Activated CD8-positive, alpha-beta memory T cell treated with anti-CD3 and anti-CD28 coated beads for 24 hours (primary cell): ENCODE results near the gene EEF1G.
A peak's percentile ranks its signal among the peaks of the same experiment; 100 is the strongest.
"Not testable (repeated sequence)": the region's sequence is repeated elsewhere in the genome, so short reads cannot be mapped to it uniquely, and the experiment has no call there.

ENCODE experiments used
- DNase-seq: peaks from one replicate; pipeline ENCODE4 v3.0.0-alpha.2; 2020

Gene EEF1G

GRCh38 chr11:62553080-62553838, 20.4 kb downstream of the EEF1G start:
- DNase-seq = no peak

- DNase-seq = no peak
These were observed 21.1 kb downstream of the EEF1G start for GRCh38 chr11:62552485-62553079.

GRCh38 chr11:62550478-62550877, 23.2 kb downstream of the EEF1G start:
- DNase-seq = not testable (repeated sequence)

DNA sequence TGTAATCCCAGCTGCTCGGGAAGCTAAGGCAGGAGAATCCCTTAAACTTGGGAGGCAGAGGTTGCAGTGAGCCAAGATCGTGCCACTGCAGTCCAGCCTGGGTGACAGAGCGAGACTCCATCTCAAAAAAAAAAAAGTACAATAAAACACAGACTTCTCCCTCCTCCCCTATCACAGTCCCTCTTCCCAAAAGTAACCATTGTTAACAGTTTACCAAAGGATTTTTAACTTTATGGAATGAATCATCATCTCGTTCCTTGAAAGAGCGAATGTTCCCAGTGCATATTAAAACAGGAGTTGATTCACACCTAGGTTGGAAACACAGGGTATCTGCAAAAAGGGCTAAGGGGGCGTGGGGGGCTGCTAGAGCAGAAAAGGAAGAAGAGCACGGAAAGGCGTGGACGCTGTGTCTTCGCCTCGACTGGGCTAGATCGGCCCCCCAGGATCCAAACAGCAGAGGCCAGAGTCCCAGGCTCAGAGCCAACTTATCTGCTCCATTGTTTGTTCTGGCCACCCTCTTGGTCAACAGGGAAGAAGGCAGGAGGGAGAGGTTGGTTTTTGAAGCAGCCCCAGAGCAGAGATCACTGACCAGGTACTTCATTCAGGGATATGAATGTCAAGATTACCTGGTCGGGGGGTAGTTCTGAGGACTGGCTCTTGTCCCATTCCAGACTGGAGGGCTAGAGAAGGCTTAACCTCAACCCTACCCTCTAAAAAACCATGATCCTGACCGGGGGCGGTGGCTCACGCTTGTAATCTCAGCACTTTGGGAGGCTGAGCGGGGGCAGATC, 25.0 kb downstream of the EEF1G start:
- DNase-seq = no peak

- DNase-seq = no peak
These were observed 25.9 kb downstream of the EEF1G start for GRCh38 chr11:62547691-62548281.

- DNase-seq = no peak
These were observed 26.6 kb downstream of the EEF1G start for GRCh38 chr11:62546929-62547625.

- DNase-seq = peak; percentile 84
These were observed 27.3 kb downstream of the EEF1G start, which contains the start of gene AHNAK for GRCh38 chr11:62546244-62546928. TSS of gene AHNAK (minus strand) at chr11:62546806. CDS start at chr11:62536098, 10,708 bp downstream.

DNA sequence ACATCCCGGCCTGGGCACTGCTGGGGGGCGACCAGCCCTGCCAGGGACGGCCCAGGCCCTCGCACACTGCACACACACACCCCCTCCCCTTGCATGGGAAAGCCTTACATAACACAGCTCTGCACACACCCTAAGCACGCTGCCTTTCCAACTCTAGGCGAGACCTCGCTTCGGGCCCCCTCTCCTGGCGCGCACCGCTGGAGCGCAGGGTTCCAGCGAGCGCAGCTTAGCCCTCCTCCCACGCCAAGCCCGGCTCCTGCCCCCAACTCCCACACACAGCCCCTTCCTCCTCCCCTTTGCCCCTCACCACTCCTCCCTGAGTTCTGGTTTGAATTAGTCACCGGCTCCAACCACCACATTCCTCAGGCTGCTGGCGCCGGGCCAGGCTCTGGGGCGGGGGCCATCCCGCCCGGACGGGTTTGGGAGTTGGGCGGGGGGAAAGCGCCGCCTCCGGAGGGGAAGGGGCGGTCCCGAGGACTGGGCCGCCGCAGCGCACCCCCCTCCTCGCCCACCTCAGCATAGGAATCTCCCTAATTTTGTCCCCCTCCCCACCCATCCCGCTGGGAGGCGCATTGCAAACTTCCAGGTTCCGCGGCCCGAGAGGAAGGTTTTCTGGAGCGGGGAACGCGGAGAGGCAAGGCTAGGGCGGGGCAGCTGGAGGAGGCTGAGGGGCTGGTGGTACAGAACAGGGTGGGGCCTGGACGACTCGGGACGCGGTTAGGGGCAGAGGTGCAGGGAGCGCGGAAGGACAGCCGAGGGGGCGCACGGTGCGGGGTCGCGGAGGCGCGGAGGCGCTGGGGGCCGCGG, 28.1 kb downstream of the EEF1G start:
- peak; percentile 79 for DNase-seq

DNA sequence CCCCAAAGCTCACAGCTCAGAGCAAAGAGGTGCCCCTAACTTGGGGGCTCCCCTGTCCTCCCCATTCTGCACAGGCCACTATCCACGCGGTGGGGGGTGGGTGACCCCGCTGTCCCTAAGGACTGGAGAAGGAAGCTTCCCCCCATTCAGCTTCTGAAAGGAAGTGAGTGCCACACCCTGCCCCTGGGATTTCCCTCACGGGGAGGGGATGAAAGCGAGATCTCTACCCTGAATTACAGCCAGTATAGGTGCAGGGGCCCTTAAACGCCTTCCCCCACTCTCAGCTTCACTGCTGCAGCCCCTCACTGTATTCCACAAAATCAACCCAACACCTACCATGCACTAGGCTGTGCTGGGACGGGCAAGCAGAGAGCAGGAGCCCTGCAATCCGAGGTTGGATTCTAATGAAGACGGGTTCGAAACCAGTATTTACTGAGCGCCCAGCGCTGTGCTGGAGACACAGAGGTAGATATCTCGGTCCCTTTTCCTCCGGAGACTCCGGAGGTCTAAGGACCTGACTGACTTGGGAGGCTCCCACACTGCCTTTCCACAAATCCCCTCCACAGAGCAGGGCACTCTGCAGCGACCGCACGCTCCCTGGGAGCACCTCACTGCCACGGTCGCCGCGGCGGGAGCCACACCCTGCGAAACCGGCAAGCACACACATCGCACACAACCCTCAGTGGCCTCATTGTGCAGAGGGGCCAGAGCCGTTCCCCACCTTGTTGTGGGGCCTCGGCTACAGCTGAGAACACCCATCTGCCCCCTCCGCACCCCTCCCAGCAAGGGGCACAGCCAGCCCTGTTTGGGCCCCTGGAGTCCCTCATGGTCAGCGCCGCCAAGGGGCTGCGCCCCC, 28.9 kb downstream of the EEF1G start:
- DNase-seq = no peak

GRCh38 chr11:62543680-62544444, 29.8 kb downstream of the EEF1G start:
- no peak for DNase-seq

DNA sequence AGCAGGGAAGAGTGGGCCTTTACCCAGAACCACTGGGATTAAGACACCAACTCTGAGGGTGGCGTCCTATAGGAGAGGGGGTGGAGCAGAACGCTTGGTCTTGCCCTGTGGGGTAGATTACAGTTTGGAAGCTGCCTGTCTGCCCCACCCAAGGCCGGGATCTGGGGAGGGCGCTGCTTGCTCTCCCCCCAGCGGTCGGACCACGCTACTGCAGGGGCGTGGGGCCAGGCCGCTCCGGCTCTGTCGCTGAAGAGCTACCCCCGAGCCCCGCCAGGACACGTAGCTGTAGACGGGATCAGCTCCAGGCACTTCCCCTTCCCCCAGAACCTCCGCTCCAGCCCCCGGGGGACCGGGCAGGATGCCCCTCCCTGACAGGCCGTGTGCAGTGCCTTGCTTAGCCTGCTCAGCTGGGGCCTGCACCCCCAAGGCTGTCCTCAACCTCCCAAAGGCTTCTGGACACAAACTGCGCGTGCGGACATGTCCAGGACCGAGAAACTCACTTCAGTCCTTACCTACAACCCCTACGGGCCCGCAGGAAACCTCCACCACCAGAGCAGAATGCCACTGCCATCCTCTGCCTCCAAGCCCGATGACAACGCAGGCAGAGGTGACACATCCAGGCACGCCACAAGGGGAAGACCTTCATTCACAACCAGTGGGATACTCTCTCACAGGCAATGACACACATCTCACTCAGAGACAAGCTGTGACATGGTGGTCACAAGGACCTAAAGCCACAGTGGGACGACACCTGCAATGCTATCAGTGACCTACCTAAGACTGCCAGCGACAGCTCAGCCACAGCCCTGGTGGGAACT, 30.7 kb downstream of the EEF1G start:
- DNase-seq = peak; percentile 91

DNA sequence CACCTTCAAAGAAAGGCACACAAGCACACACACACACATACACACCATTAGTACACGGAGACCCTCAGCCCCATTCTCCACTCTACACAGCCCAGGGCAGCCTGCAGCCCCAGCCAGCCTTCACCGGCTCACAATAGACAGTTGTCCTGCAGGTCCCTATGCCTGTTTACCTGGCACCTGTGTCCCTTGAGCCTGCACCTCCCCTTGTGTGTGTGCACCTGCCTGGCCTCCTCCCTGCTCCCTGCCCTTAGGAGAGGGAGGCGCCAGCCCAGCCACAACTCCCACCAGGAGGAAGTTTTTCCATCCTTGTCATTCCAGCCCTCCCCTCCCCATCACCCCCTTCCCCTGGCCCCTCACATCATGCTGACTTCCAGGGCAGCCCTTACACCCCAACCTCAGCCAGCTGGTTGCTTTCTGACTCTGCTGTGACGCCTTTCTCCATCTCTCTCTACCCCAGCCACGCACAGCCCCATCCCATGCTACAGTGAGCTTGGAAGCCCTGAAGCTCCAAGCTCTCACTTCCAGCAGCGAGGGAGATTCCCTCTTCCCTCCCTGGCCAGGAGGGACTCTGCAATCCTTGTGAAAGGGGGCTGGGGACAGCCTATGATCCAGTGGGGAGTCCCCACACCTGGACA, 31.5 kb downstream of the EEF1G start:
- no peak for DNase-seq

- peak; percentile 66 for DNase-seq
These were observed 32.6 kb downstream of the EEF1G start for GRCh38 chr11:62540804-62541701.

DNA sequence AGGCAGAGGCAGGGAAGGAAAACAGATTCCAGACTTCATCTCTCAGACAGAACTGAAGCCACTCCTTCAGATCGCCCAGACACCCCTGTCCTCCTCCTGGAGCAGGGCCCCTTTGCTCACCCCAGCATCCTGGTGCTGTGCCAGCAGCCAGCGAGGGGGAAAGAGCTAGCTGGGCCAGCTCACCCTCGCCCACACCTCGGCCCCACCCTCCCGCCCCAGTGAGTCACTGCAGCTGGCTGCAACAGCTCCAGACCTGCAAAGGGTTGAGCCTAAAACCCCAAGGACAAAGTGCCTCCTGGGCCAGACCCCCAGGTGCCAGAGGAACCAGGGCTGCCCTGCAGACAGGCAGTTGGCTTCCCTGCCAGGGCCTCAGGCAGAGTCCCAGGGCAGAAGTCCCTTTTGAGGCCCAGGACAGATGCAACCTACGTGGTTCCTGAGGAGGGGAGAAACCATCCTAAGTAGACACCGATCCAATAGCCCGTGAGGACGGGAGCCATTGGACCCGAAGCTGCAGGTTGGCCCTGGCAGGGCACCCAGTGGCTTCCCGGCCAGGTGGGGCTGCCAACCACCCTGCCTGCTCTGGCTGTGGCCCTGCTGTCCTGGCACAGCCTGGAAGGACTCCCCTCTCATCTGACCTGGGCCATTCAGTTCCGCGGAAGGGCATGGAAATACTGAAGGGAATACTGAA, 34.3 kb downstream of the EEF1G start:
- DNase-seq = peak; percentile 78

DNA sequence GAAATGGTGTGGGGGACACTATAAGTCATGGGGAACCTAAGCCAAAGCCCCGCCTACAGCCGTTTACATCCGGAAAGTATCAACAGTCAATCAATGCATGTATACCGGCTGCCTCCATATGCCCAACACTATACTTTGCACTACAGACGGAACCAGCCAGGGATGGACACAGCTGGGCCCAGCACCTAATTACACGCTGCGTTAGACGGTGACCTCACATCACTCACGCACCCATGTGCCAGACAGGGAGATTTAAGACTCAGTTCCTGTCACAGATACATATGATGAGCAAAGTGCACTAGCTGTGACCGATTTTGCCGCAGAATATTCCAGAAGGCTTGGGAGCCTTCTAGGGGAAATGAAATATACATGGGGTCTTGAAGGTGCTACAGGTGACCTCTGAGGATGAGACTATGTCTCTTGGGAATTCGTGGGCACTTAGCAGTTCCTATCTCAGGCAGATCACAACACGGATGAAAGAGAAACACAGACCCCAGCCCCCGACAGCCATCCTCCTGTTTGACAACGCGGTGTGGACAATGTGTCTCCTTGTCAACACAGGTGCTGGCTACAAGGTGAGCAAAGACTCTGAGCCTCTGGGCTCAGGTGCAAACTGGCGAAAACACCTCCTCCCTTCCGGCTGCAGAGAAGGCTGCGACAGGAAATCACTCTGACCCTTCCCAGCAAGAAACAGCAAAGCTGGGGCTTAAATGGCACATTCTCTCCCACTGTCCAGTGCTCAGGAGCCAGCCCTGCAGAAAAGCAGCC, 35.0 kb downstream of the EEF1G start:
- no peak for DNase-seq
